K562 (cell line): Measurements from ENCODE around the gene EMP2. TPM values are rescaled to one million over a fixed set of nuclear protein-coding genes. Genes with fewer than 3 reads are reported as not detected.

Source experiments
- BACH1 ChIP-seq: fragments of 200-800 bp; sonication (Bioruptor generic); IDR thresholded peaks from 2 replicates; pipeline ENCODE4 v1.6.1; 2016; ENCODE audit warnings: missing genetic modification characterization, missing compliant biosample characterization
- CBX3 ChIP-seq, 2 experiments: IDR thresholded peaks; 1 replicate in 1 of 2; 2 replicates in 1 of 2; pipeline ENCODE4 v1.6.1; 2012; ENCODE audit warnings: inconsistent platforms in 2 of 2, low read length in 2 of 2, borderline replicate concordance in 1 of 2, control low read depth in 1 of 2
- CLOCK ChIP-seq: fragments of 250-450 bp; sonication (Bioruptor Pico); IDR thresholded peaks from 2 replicates; pipeline ENCODE4 v1.4.0; 2020; ENCODE audit warnings: mild to moderate bottlenecking, moderate library complexity, borderline replicate concordance
- ETS2 ChIP-seq: IDR thresholded peaks from 2 replicates; pipeline ENCODE4 v1.6.1; 2016; ENCODE audit warnings: borderline replicate concordance, missing genetic modification characterization, mild to moderate bottlenecking, moderate library complexity, missing compliant biosample characterization; ENCODE audit not compliant: poor library complexity, severe bottlenecking
- NFYB ChIP-seq: IDR thresholded peaks from 2 replicates; pipeline ENCODE4 v1.6.1; 2011; ENCODE audit warnings: mild to moderate bottlenecking, moderate library complexity; ENCODE audit not compliant: insufficient read length; ENCODE audit errors: extremely low read depth
- NR2C2 ChIP-seq, 2 experiments: fragments of 200-800 bp in 1 of 2; sonication (Bioruptor generic) in 1 of 2; sonication (generic) in 1 of 2; formaldehyde crosslinking in 1 of 2; IDR thresholded peaks; 2 replicates each; pipeline versions ENCODE4 v1.6.1 to v1.8.0; 2016 to 2022; ENCODE audit warnings: mild to moderate bottlenecking in 1 of 2, missing compliant biosample characterization in 1 of 2, missing genetic modification characterization in 1 of 2, missing genetic modification reagents in 1 of 2
- PML ChIP-seq: IDR thresholded peaks from 2 replicates; pipeline ENCODE4 v1.6.1; 2012; ENCODE audit warnings: low read length, inconsistent platforms
- POLR2AphosphoS5 ChIP-seq: IDR thresholded peaks from 2 replicates; pipeline ENCODE4 v1.6.1; 2011; ENCODE audit warnings: mild to moderate bottlenecking, low read depth, low read length, moderate library complexity; ENCODE audit not compliant: control insufficient read depth, insufficient read depth
- TBL1XR1 ChIP-seq, 2 experiments: IDR thresholded peaks; 2 replicates each; pipeline ENCODE4 v1.6.1; 2012; ENCODE audit warnings: improper control_type of control experiment in 2 of 2, low read length in 2 of 2, mild to moderate bottlenecking in 1 of 2
- ZBTB12 ChIP-seq: fragments of 250-450 bp; sonication (Bioruptor Pico); IDR thresholded peaks from 2 replicates; pipeline ENCODE4 v1.4.0; 2020
- ZNF133 ChIP-seq: fragments of 250-450 bp; sonication (Bioruptor Pico); IDR thresholded peaks from 2 replicates; pipeline ENCODE4 v1.4.0; 2020; ENCODE audit warnings: mild to moderate bottlenecking
- ZNF280B ChIP-seq: fragments of 250-450 bp; sonication (Bioruptor Pico); IDR thresholded peaks from 2 replicates; pipeline ENCODE4 v1.5.1; 2021; ENCODE audit warnings: mild to moderate bottlenecking
- ZNF699 ChIP-seq: fragments of 250-450 bp; sonication (Bioruptor Pico); IDR thresholded peaks from 2 replicates; pipeline ENCODE4 v1.8.0; 2021; ENCODE audit warnings: mild to moderate bottlenecking, moderate library complexity; ENCODE audit not compliant: insufficient replicate concordance
- polyA plus RNA-seq, 8 experiments: library from polyadenylated mRNA; depleted of rRNA in 4 of 8; stranded (reverse) in 5 of 8; unstranded in 3 of 8; fragments of >200 nt; fragmentation: Nextera tagmentation in 2 of 8; fragmentation: Illumina TruSeq in 1 of 8; extraction: Ambion mirVana in 2 of 8; extraction: Trizol in 1 of 8; gene quantifications; 2 replicates each; pipeline versions ENCODE4 v1.2.1 to v1.2.3, GENCODE V29; 2011 to 2014; ENCODE audit warnings: inconsistent platforms in 1 of 8, missing spikeins in 1 of 8
- total RNA-seq, 7 experiments: library from RNA; depleted of rRNA in 6 of 7; stranded (reverse); fragments of >200 nt in 6 of 7; fragmentation: Illumina TruSeq in 2 of 7; extraction: Trizol in 2 of 7; gene quantifications; 2 replicates each; pipeline versions ENCODE4 v1.2.1 to v1.2.3, GENCODE V29; 2011 to 2021; ENCODE audit warnings: low replicate concordance in 1 of 7
- TF ChIP-seq, protein P1 (sequence below): fragments of 450-650 bp; IDR thresholded peaks from 2 replicates; pipeline ENCODE4 v1.6.1; 2016; ENCODE audit warnings: missing biosample characterization, missing genetic modification characterization

EMP2 gene
- total and polyA plus RNA-seq, 9 of the 15 experiments (the other 6 are each of a cell fraction or from before 2014, with no cell fraction given) = 0.73 to 6.2 (median 3.1) TPM

DNA sequence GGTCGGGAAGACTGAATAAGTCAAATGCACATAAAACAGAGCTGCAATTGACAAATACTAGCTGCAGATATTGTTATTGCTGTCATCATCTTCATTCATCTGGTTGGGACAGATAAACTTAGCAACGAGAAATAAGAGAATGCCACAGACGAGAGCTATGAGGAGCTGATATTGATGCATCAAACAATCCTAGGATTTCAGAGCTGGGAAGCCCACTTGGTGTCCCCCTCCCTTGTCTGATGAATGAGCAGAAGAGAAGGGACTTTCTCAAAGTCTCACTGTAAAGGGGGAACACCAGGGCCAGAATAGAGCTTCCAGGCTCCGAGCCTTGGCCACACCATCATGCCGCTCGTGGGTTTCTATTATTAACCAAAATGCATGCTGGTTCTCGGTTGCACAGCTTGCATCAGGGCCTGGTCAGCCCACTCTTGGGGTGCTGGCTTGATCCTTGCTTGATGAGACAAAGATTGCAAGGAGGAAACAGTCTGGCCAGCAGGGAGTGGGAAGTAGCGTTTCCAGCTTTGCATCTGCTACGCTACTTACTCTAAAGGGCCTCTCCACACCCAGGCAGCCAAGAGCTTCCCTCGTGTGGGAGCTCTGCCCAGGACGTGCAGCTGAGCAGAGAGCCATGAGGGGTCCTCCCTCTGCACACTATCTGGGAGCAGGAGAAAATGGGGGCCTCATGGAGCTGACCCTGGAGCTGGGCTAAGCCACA, 28.4 kb upstream of the EMP2 start (continued):
- TF ChIP-seq, protein P1, sequence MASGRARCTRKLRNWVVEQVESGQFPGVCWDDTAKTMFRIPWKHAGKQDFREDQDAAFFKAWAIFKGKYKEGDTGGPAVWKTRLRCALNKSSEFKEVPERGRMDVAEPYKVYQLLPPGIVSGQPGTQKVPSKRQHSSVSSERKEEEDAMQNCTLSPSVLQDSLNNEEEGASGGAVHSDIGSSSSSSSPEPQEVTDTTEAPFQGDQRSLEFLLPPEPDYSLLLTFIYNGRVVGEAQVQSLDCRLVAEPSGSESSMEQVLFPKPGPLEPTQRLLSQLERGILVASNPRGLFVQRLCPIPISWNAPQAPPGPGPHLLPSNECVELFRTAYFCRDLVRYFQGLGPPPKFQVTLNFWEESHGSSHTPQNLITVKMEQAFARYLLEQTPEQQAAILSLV (tag) = no peak
- no peak for TF ChIP-seq CBX3 (IDR thresholded peaks at IDR 0.05; ENCODE audit: borderline replicate concordance in 1 of 2, low read length in 2 of 2)
- no peak for TF ChIP-seq ETS2 (tag)
- TF ChIP-seq ZNF133 = no peak
- TF ChIP-seq CLOCK (CRISPR knock-in tag) = no peak
- no peak for TF ChIP-seq NFYB
- TF ChIP-seq POLR2AphosphoS5 = no peak
- TF ChIP-seq PML = no peak
- no peak for TF ChIP-seq ZBTB12 (CRISPR knock-in tag)
- no peak for TF ChIP-seq NR2C2 (CRISPR knock-in tag; IDR thresholded peaks at IDR 0.05)
- TF ChIP-seq NR2C2 (tag; IDR thresholded peaks at IDR 0.05) = no peak
- TF ChIP-seq TBL1XR1 (IDR thresholded peaks at IDR 0.05; ENCODE audit: low read length in 2 of 2) = no peak
- TF ChIP-seq ZNF280B (CRISPR knock-in tag) = no peak
- no peak for TF ChIP-seq BACH1 (tag)
- no peak for TF ChIP-seq ZNF699
